Measurements from ENCODE around the gene MYO1G.

The MYO1G gene

DNA sequence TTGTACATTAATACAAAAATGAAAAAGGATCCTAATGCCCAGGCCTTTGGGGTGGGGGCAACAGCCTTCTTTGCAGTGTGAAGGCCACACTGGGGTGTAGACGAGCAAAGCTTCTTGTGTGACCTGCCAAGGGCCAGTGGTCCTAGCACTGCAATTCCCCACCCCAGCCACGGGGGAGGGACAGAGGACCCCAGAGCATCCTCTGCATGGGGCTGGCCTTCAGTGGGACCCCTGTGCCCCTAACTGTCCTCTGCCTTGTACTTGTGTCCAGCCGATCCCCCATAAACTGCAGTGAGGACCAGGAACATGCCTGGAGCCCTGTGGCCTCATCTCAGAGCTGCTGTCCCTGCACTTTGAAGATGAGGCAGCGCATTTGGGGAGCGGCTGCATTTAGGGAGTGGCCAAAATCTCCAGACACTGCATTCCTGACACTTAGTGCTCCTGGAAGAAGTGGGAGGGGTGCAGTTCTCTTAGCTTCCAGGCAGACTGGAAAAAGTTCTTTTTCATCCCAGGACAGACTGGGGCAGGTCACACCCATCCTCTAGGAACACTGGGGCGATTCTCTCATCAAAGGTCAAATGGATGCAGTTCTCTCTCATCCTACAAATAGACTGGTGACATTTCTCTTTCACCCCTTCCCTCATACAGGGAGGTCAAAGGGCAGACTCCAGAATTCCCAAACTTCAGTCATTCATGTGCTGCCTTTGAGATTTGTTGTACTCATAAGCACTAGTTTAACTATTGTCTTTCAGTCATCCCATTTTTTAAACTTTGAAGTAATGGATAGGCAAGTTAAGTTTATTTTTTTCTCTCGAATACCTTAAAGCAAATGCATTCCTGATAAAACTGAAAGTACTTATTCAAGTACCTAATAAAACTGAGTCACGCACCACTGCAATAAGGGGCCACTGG lies 922 bp upstream of the MYO1G start:
- DNase-seq: no peak

DNA sequence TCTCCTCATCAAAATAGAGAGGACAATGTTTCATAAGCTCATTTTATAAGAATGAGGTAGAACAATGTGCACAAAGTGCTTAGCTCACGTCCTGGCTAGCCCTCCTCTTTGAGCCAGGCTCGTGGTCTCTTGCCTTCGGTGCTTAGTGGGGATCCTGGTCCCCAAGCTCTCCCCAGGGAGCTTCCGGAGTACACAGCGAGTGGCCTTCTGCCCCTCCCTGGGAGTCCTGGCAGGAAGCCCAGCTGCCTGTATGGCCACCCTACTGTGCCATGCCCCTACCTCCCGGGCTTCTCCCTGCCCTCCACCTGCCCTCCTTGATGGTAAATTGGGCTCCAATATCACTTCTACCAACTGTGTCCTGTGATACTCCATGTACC lies 868 bp downstream of the MYO1G start:
- no peak for DNase-seq

DNA sequence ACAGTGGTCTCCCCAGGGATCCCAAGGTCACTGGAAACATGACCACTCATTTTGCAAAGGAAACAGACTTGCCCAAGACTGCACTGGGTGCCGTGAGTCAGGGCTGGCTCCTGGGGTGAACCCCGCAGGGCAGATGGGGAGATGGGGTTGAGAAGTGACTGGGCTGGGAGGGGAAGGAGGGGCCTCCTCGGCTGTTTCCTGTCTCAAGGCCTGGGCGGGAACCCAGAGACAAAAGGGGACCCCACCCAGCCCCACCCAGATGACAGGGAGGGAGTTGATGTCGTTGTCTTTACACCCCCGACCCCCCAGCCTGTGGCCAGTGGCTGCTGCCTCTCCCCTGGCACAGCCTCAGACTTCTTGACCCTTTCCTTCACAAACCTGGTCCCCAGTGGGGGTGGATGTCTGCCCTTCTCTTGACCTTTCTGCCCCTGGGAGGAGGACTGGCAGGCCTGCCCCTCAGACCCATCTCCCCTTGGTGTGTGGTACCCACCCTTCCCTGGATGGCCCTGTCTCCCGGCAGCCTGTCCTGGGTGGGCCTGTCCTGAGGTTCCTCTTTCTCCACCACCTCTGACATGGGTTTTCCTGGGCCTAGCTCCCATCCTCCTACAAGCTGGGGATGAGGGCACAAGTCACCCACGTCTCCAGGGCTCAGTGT lies 1.4 kb downstream of the MYO1G start:
- DNase-seq: peak in 2 of 4 experiments; percentile 50 to 60

DNA sequence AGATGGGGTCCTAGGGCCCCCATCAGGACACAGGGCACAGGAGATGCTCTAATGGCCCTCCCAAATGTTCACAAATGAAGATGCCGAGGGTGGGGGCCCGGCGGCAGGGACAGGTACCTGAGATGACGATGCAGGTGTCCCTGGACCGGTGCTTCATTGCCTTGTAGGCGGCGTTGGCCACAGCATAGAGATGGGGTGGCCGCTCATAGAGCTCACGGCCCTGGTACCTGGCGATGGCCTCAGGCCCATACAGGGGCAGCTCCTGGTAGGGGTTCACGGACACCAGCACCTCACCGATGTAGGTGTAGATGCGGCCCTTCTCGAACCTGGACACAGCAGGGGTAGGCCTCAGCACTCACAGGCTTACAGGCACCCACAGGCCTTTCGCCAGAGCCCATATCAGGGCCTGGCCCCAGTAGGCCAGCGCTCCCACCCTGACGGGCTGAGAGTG lies 2.0 kb downstream of the MYO1G start:
- no peak for DNase-seq

DNA sequence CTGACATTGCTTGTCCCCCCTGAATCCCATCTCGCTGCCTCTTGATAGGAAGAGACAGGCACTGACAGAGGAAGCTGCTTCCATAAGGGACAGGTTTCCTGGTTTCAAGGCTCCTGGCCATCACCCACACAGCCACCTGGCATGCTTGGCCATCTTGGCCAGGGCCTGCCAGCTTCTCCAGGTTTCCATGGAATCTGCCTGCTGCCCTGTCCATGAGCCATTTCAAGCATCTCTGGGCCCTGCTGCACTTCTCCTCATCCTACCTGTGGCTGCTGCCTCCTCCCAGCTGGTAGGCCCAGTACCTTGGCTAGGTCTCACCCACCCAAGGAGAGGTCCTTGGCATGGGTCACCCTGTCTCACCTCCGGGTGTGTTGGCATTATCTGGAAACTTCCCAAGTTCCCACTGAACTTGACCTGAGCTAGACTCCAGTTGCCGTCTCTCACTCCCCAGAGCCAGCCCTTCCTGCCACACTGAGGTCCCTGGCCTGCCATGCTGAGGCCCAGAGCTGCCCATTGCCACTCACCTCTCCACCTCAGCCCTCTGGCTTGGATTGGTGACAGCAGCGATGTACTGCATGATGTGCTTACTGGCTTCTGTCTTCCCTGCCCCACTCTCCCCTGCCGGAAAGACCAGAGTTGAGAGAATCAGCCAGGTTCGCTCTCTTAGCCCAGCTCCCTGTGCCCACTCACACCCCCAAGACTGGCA lies 2.6 kb downstream of the MYO1G start:
- DNase-seq: no peak

DNA sequence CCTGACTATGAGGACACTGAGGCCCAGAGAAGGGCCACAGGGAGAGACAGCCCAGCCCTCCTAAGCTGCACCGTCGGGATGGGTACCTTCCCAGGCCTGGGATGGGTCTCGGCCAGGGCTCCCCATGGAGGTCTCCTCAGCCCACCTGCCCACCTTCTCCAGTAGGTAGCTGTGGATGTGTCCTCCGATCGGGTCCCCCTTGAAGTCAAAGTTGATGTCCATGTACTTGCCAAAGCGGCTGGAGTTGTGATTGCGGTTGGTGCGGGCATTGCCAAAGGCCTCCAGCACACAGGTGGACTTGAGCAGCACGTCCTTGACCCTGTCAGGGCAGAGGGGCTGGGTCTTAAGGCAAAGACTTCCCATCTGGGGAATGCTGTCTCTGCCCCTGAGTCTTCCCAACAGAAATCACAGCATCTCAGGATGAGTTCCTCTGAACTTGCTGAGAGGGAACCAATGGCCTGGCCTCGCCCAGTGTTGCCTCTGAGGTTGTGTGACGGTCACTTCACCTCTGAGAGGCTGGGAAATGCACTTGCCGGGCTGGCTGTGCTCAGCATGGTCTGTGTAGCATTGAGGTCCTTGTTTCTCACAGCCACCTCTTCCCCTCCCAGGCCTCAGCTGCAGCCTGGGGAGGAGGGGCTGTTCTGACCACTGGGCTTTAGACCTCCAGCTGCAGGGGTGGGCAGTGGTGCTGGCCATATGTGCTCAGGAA lies 3.3 kb downstream of the MYO1G start:
- no peak for DNase-seq

DNA sequence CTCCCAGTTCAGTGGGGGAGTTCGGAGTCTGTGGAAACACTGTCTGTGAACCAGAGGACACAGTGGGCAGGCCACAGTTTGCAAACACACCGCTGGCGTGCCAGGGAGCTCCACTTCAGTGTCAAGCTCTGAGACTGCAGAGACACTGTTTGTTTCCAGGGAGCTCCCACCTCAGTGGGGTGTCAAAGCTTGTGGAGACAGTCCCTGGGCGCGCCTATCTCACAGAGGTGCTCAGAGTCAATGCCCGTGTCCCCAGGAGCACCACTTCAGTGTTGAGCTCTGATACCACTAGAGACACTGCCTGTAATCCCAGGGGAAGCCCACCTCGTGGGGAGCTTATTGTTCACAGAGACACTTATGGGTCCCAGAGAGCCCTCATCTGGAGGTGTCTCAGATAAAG lies 4.3 kb downstream of the MYO1G start:
- no peak for DNase-seq

DNA sequence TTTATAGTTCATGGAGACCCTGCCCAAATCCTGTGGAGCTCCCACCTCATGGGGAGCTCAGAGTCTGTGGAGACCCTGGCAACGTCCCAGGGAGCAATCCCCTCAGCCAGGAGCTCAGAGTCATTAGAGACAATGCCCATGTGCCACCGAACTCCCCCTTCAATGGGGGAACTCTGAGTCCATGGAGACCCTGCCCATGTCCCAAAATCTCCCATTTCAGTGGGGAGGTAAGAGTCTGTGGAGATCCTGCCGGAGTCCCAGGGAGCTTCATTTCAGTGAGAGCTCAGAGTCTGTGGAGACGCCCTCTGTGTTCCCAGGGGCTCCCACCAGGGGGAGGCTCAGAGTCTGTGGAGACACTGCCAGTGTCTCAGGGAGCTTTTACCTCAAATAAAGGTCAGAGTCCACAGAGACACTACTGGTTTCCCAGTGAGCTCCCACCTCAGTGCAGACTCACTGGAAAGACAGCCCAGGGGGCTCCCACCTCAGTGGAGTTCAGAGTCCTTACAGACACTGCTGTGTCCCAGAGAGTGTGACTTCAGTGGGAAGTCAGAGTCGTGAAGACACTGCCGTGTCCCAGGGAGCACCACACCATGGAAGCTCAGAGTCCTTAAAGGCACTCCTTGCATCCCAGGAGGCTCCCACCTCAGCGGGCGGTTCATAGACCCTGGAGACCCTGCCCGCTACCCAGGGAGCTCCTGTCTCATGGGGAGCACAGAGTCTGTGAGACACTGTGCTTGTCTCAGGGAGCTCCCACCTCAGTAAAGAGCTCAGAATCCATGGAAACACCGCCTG lies 5.0 kb downstream of the MYO1G start:
- DNase-seq: peak in 2 of 4 experiments; percentile 37 to 59

DNA sequence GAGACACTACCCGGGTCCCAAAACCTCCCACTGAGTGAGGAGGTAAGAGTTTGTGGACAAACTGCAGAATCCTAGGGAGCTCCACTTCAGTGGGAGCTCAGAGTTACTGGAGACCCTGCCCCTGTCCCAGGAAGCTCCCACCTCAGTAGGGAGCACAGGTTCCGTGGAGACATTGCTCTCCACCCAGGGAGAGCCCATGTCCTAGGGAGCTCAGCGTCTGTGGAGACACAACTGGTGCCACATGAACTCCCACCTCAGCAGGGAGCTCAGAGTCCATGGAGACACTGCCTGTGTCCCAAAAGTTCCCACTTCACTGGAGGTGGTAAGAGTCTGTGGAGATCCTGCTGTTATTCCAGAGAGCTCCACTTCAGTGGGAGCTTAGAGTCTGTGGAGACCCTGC lies 6.3 kb downstream of the MYO1G start:
- DNase-seq: no peak

DNA sequence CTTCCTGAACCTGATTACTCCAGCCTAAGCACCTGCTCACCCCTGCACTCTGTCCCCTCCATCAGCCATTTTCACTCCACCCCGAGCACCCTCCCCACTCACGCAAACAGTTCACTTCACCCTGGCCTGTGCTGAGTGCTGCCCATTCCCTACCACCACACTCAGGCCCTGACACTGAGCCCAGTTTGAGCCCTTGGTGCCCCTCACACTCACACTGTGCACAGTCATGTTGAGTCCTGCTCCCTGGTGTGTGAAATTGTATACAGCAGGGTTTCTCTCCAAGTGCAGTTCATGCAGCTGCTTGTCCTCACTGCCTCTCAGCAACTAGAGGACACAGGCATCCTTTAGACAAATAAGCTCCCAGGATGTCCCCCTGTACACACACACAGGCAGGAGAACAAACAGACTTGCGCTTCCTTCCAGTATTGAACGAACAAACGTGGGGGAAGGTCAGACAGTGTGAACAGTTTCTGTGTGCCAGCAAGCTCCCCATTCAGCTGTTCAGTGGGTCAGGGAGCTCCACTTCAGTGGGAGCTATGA lies 6.8 kb downstream of the MYO1G start:
- no peak for DNase-seq

DNA sequence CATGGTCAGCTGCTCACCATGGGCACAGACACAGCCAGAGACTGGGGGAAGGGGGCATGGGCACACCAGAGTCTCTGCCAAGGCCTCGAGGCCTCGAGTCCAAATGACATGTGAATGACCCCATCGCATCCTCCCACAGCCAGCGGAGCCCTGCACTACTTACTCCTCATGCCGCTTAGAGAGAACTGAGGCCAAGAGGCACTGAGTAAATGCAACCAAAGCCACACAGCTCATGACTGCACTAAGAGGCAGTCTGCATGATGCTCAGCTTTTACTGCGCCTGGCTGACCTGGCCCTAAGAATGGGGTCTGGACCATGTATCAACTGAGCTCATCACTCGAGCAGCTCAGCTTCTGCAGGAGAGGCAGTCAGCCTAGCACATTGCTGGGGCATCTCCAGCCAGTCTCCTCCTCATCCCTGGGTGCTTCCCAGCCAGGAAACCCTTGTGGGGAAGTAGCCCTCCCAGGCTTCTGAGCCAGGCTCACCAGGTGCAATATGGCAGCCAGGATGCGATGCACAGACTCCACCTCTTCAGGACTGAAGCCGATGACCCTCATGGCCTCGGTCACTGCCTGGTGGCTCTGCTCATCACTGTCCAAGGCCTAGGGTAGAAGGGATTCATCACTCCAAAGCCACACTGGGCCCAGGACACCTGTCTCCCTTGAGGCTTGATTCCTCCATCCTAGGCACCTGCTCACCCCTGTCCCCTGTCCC lies 7.5 kb downstream of the MYO1G start:
- DNase-seq: no peak

DNA sequence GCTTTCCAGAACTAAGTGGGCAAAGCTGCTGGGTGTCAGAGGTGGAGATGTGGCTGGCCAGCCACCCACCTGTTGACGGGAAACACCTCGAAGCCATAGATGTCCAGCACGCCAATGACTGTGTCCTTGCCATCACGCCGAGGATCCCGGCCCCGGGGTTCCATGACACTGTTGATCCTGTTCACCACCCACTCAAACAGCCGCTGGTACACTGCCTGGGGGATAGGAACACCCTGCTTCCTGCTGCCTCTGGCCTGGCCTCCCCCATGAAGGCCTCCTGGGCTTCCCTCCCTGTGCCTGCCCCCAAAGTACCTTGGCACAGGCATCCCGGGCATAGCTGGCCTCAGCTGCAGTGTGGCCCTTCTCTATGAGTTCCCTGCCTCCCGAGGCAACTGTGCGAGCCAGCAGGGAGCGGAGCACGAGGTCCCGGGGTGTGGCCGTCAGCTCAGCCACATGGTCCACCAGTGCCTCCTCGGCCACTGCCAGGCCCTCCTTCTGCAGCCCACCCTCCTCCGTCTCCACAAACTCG lies 8.2 kb downstream of the MYO1G start:
- DNase-seq: no peak

DNA sequence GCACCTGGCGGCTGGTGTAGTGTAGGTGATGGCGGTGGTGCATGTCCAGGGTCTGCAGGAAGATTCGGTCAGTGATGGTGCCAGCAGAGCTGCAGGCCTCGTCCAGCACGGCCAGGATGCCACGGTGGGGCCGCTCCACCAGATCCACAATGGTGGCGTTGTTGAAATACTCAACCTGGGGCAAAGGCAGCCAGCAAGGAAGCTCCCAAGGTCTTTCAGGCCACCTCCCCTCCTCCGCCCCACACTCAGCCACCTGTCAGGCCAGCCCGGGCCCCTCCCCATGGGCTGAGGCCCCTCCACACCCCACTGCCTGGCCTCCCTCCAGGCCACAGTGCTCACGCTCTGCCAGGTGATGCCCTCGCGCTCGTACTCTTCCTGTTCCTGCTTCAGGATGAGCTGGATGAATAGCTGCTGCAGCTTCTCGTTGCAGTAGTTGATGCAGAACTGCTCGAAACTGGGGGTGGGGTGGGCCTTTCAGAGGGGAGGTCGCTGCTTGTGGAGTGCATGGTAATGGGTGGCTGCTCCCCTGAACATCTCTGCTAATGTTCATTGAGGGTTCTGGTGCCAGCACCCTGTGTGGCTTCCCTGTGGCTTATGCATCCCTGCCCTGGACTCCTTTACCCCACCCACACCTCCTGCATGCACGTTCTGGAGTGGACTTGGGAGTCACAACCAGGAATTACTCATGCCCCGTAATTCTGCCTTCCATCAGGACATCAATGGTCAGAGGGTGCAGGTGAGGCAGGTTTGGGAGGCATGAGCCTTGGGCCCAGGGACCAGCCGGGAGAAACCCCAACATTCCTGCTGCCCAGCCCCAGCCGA lies 8.9 kb downstream of the MYO1G start:
- no peak for DNase-seq

DNA sequence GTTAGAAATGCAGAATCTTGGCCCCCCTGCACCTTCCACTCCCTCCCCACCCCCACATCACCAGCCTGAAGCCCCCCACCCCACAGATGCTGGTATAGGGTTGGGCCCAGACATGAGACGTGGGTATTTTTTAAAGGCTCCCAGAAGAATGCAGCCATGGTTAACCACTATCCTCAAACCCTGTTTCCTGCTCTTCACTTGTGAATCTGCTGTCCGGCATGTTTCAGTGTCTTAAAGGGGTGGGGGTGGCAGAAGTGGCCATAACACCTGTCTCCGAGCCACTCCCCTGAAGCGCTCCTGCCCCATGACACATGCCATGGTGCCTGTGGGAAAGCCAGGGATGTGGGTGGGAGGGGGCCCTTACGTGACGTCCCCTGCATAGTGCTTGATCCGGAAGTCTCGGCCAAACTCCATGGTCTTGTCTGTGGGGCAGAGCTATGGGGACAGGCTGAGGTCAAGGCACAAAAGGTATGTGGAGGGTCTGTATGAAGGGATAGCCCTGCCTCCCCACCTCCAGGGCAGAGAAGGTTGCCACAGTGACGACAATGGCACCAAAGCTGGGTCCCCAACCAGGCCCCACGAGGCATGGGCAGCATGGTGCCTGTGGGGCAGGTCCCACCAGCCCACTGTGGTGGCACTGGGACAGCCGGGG lies 9.6 kb downstream of the MYO1G start:
- no peak for DNase-seq

DNA sequence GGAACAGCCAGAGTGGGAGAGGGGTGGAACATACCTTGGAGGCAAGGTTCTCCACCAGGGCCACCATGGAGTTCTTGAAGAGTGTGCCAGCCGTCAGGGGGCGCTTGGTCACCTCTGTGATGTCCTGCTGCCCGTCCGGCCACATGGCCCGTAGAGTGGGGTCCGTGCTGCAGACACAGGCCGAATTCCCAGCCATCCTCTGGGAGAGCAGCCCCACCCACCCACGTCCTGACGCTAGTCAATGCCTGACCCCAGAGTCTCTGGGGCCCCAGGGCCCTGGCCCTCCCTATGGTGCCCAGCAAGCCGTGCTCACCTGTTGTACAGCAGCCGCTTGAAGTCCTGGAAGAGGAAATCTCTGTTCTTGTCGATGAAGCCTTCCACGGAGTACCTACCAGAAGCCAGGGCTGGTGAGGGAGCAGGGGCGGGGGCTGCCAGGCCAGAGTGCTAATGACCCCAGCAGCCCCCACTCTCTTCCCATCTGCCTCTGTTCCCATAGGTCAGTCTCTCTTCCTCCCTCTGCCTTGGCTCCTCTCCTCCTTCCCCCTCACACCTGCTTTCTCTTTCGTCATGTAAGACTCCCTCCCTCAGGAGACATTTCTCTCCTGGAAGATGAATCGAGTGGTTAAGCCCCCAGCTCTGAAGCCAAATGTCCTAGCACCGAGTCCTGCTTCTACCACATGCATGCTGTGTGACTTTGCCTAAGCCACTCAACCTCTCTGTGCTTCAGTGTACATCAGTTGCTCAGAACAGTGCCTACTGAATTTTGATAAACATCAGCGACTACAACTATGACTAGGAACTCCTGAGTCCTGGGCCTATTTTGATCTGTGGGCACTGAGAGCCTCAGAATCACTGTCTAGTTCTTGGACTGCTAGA lies 11.0 kb downstream of the MYO1G start:
- no peak for DNase-seq

DNA sequence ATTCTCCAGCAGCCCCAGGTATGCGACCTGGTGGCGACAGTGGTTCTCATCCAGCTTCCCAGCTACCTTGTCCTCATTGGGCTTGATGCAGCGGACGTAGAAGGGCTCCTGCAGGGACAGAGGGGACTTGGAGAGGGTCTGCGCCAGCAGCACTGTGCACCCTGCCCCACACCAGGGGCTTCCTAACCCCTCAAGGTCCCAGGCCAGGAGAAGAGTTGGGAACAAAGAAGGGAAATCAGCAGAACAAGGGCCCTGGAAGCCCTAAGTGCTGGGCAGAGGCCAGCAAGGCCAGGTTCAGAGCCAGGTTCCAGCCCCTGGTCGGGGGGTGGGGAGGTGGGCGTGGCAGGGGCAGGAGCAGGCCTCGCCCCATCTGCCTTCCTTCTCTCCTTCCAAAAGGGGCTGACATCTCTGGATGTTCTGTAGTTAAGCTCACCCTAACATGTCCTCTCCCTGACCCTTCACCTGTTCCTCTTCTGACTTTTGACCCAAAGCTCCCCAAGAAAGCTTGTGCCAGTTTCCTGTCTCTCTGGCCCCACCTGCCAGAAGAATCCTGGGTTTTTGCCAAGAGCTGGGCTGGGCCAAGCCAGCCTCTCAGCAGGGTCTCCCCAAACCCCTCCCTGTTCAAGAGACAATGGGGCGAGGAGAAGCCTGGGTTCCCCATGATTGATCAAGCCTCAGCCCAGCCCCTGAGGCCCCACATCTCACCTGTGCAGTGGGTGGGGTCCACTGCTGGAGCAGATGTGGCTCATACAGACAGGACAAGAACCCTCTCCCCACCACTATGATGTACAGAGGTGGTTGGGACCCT lies 11.9 kb downstream of the MYO1G start:
- no peak for DNase-seq

DNA sequence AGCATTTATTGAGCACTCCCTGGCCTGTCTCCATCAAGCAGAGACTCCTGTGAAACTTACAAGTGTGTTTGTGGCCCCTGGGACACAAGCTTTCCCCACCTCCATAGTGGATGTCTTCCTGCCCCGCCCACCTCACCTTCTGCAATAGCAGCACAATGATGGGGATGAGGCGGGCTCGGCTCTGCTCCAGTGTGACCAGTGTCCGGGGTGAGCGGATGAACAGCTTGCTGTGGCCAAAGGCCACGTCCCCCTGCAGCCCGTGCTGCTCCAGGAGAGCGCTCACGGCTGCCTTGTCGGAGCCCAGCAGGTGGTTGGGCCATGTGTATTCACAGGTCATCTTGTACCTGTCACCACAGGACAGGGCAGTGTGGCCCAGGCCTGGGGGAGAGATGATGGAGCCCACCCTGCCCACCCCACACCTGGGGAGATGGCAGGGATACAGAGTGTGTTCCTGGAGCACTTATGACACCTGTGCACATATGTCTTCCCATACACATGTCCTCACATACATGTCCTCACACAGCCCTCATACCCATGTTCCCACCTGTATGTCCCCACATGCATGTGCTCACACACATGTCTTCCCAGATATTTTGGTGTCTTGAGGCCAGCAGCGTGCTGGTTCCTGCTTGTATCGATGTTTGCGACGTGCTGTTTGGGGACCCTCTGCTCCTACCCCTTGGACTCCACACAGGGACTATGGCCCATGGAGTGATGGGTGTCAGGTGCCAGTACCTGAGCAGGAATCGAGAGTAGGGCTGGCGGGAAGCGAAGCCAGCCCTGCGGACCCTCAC lies 12.7 kb downstream of the MYO1G start:
- no peak for DNase-seq
